Activated CD8-positive, alpha-beta memory T cell treated with anti-CD3 and anti-CD28 coated beads, Interleukin-2, amount 10 ng/mL, durations not matched to agents 7 days and 5 days (primary cell): Measurements from ENCODE around the gene ATP11A. TPM values are rescaled to one million over a fixed set of nuclear protein-coding genes. Genes with fewer than 3 reads are reported as not detected.
"Not testable (repeated sequence)": the region's sequence is repeated elsewhere in the genome, so short reads cannot be mapped to it uniquely, and the experiment has no call there.

Experiments used
- ATAC-seq: fragments of 150-1000 bp; cut with Tn5 transposase; one replicate; pipeline ENCODE4 v1.10.0; 2021; ENCODE audit warnings: moderate library complexity
- CTCF ChIA-PET: fragments of 350-600 bp; sonication (Branson Sonifier 250); formaldehyde crosslinking; loops from one replicate; lab custom pipeline; 2021; ENCODE audit warnings: antibody characterized with exemption; lab: Charles Lee
- DNase-seq: peaks from one replicate; pipeline ENCODE4 v3.0.0-alpha.2; 2020
- H3K27ac Mint-ChIP-seq: one replicate; pipeline ENCODE4 v1.8.0; 2021; ENCODE audit warnings: mild to moderate bottlenecking, mixed read lengths
- H3K27me3 Mint-ChIP-seq: one replicate; pipeline ENCODE4 v1.8.0; 2021; ENCODE audit warnings: mixed read lengths
- H3K36me3 Mint-ChIP-seq: one replicate; pipeline ENCODE4 v1.8.0; 2021; ENCODE audit warnings: mild to moderate bottlenecking, mixed read lengths
- H3K4me1 Mint-ChIP-seq: one replicate; pipeline ENCODE4 v1.8.0; 2021; ENCODE audit warnings: mixed read lengths
- H3K4me3 Mint-ChIP-seq: one replicate; pipeline ENCODE4 v1.8.0; 2021; ENCODE audit warnings: mild to moderate bottlenecking, moderate library complexity, mixed read lengths
- H3K9me3 Mint-ChIP-seq: one replicate; pipeline ENCODE4 v1.8.0; 2022; ENCODE audit warnings: low read depth, mixed read lengths
- total RNA-seq, 2 experiments: library from RNA; stranded (reverse); gene quantifications; one replicate each; pipeline ENCODE4 v1.2.3, GENCODE V29; 2021

ATP11A gene
- total RNA-seq, 2 experiments from 2014 or later = 40.0 to 43.5 TPM

GRCh38 chr13:112679381-112679780 lies 10.5 kb upstream of the ATP11A start:
- peaks cover 2% of the 10 kb centered on the region for H3K4me1 Mint-ChIP-seq
- no peaks in the 10 kb centered on the region for H3K36me3 Mint-ChIP-seq
- CTCF ChIA-PET = no interaction called here
- H3K4me3 Mint-ChIP-seq = no peak overlapping the region
- DNase-seq = no peak
- no peaks in the 10 kb centered on the region for H3K9me3 Mint-ChIP-seq
- H3K27me3 Mint-ChIP-seq = peaks cover 12% of the 10 kb centered on the region
- ATAC-seq = no peak
- H3K27ac Mint-ChIP-seq = no peak overlapping the region

GRCh38 chr13:112679932-112680677 lies 9.7 kb upstream of the ATP11A start:
- DNase-seq (no peak), ATAC-seq (no peak)
- Mint-ChIP-seq H3K27me3 (peaks cover 12% of the 10 kb centered on the region), H3K9me3 (no peaks in the 10 kb centered on the region), H3K36me3 (no peaks in the 10 kb centered on the region), H3K4me1 (no peaks in the 10 kb centered on the region), H3K27ac (no peak overlapping the region), H3K4me3 (no peak overlapping the region)
- CTCF ChIA-PET = no interaction called here

DNA sequence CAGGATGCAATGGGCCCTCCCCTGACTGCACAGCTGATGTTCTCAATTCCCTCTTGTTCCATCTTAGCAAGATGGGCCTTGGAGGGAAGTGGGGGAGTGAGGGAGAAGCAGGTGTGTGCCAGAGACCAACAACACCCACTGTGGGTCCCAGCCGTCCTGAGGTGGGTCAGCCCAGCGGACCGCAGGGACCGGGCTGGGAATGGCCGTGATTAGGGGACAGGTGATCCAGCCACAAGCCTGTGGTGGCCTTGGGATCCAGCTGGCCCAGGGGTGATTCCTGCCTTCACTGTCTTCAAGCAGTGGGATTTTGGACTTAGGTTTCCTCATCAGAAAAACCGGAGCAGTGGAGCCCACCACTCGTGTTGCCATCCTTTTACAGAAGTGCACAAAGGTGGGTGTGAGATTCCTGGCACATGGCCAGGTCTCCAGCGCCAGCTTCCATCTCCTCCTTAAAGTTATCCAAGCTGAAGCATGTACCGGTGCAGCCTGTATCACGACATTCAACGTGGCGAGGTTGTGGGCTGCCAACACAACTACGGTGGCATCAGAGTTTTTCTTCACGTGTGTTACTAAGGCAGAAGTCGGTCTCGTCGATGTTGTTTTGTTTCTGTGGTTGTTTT lies 9.0 kb upstream of the ATP11A start:
- no peaks in the 10 kb centered on the region for H3K4me1 Mint-ChIP-seq
- ATAC-seq (no peak), DNase-seq (no peak)
- H3K27ac Mint-ChIP-seq = no peak overlapping the region
- CTCF ChIA-PET = no interaction called here
- H3K36me3 Mint-ChIP-seq = no peaks in the 10 kb centered on the region
- H3K4me3 Mint-ChIP-seq = no peak overlapping the region
- H3K9me3 Mint-ChIP-seq = no peaks in the 10 kb centered on the region
- peaks cover 8% of the 10 kb centered on the region for H3K27me3 Mint-ChIP-seq

GRCh38 chr13:112683581-112683980 lies 6.3 kb upstream of the ATP11A start:
- H3K36me3 Mint-ChIP-seq = no peaks in the 10 kb centered on the region
- ATAC-seq = no peak
- H3K4me1 Mint-ChIP-seq = peaks cover 7% of the 10 kb centered on the region
- no peak overlapping the region for H3K27ac Mint-ChIP-seq
- DNase-seq = peak; percentile 14
- H3K27me3 Mint-ChIP-seq = no peaks in the 10 kb centered on the region
- H3K4me3 Mint-ChIP-seq = no peak overlapping the region
- no peaks in the 10 kb centered on the region for H3K9me3 Mint-ChIP-seq
- CTCF ChIA-PET = no interaction called here

DNA sequence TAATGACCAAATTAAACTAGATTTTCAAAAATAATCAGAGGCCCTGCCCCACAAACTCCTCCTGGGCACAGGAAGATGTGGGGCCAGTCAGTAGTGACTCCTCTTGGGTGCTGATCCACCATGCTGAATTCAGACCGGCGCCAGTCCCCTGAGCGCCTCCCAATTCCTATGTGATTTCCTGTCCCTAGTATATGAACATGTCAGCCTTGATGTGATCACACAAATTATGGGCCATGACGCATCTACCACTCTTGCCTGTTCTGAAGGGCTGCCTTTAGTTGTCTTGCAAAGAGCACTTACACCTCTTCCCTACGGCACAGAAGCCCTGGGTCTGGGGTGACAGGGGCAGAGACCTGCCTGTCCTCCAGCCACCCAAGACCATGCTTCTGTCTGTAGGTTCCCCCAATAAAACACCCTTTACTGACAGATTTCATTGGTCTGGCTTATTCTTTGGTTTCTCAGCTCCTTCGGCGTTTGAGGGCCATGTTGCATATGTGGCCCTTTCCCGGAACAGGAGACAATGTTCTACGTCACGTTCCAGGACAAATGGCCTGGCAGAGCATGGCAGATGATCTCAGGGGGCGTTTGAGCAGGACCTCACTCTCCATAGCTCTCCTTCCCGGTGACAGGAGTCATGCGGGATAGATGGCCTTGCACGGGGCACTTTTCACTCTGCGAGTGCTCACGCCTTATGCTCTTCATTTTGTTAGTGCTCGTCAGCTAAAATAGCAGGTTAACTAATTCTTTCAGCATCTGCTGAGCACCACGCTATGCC lies 5.6 kb upstream of the ATP11A start:
- no peaks in the 10 kb centered on the region for H3K36me3 Mint-ChIP-seq
- ATAC-seq = no peak
- peak; percentile 22 for DNase-seq
- no peak overlapping the region for H3K4me3 Mint-ChIP-seq
- CTCF ChIA-PET = no interaction called here
- H3K9me3 Mint-ChIP-seq = no peaks in the 10 kb centered on the region
- H3K27ac Mint-ChIP-seq = no peak overlapping the region
- H3K4me1 Mint-ChIP-seq = peaks cover 13% of the 10 kb centered on the region
- no peaks in the 10 kb centered on the region for H3K27me3 Mint-ChIP-seq

GRCh38 chr13:112685189-112685805 lies 4.5 kb upstream of the ATP11A start:
- H3K27me3 Mint-ChIP-seq, DNase-seq, H3K27ac Mint-ChIP-seq, H3K4me3 Mint-ChIP-seq, ATAC-seq, H3K9me3 Mint-ChIP-seq, CTCF ChIA-PET, H3K36me3 Mint-ChIP-seq: not testable (repeated sequence)
- H3K4me1 Mint-ChIP-seq = peaks cover 13% of the 10 kb centered on the region

- CTCF ChIA-PET = no interaction called here
Measured at GRCh38 chr13:112685896-112686295, 3.9 kb upstream of the ATP11A start.

DNA sequence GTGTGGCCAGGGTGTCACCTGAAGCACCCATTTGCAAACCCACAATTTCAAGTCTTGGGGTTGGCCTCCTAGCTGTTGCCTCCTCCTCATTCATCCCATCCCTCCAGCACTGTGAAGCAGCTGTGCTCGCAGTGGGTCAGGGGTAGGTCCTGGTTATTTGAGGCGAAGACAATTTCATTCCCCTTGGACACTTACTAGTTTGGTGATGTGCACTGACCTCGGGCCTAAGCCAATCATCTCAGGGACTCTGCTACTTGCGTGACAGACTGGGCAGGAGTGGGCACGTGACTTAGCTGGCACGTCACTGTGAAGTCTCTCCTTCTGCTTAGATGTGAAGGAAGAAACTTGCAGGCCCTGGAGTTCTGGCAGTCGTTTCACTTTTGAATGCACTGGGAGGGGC lies 3.5 kb upstream of the ATP11A start:
- Mint-ChIP-seq H3K27ac (no peak overlapping the region), H3K36me3 (no peaks in the 10 kb centered on the region), H3K27me3 (no peaks in the 10 kb centered on the region), H3K4me3 (no peak overlapping the region), H3K9me3 (no peaks in the 10 kb centered on the region), H3K4me1 (peaks cover 16% of the 10 kb centered on the region)
- no peak for ATAC-seq
- DNase-seq = no peak
- CTCF ChIA-PET = no interaction called here

More at GRCh38 chr13:112685896-112686295, 3.9 kb upstream of the ATP11A start:
- no peak overlapping the region for H3K27ac Mint-ChIP-seq
- DNase-seq (no peak), ATAC-seq (no peak)
- peaks cover 15% of the 10 kb centered on the region for H3K4me1 Mint-ChIP-seq
- H3K9me3 Mint-ChIP-seq = no peaks in the 10 kb centered on the region
- no peaks in the 10 kb centered on the region for H3K27me3 Mint-ChIP-seq
- no peaks in the 10 kb centered on the region for H3K36me3 Mint-ChIP-seq
- H3K4me3 Mint-ChIP-seq = no peak overlapping the region

GRCh38 chr13:112686987-112687386 lies 2.9 kb upstream of the ATP11A start:
- Mint-ChIP-seq H3K9me3 (no peaks in the 10 kb centered on the region), H3K36me3 (no peaks in the 10 kb centered on the region), H3K4me3 (no peak overlapping the region), H3K27ac (no peak overlapping the region), H3K4me1 (peaks cover 22% of the 10 kb centered on the region), H3K27me3 (no peaks in the 10 kb centered on the region)
- ATAC-seq = no peak
- no peak for DNase-seq
- CTCF ChIA-PET = interaction anchor here (0.5 kb wide), 1 partner anchor 13 kb away, joined by 3 read pairs; no protein-coding TSS in a partner anchor

DNA sequence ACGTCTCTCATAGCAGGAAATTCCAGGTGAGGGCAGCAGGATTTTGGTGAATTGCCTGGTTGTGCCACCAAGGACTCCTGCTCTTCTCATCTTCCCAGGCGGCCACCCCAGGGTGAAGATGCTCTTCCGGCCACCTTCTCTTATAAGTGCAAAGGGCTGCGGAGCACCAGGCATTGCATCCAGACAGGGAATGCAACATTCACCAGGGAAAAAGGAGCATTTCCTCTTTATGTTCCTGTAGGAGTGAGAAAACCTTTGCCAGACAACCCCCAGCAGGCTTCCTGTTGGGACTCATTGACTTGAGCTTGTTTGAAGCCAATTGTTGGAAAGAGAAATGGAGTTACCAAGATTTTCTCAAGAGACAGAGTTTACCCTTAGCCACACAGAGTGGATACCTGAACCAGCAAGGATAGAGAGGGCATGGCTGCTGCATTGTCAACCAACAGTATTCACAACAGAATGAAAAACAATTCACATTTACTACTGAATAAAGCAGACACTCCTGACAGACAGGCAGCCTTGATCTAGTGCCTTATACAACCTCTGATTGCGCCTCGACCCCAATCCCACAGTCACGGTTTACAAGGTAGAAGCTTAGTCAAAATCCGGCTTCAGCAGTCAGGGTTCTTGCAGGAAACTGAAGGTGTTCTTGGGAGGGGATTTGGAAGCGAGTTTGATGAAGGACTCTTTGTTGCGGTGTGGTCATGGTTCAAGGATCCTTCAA lies 1.8 kb upstream of the ATP11A start:
- ATAC-seq = no peak
- Mint-ChIP-seq H3K4me3 (peak overlapping the region; percentile 71), H3K27me3 (no peaks in the 10 kb centered on the region), H3K9me3 (no peaks in the 10 kb centered on the region), H3K36me3 (no peaks in the 10 kb centered on the region), H3K27ac (peak overlapping the region; percentile 76), H3K4me1 (peaks cover 29% of the 10 kb centered on the region)
- CTCF ChIA-PET = interaction anchor here (1.6 to 2.3 kb wide), 3 partner anchors 11 to 519 kb away, joined by 3 to 7 read pairs (median 4); no protein-coding TSS in a partner anchor
- DNase-seq = no peak

DNA sequence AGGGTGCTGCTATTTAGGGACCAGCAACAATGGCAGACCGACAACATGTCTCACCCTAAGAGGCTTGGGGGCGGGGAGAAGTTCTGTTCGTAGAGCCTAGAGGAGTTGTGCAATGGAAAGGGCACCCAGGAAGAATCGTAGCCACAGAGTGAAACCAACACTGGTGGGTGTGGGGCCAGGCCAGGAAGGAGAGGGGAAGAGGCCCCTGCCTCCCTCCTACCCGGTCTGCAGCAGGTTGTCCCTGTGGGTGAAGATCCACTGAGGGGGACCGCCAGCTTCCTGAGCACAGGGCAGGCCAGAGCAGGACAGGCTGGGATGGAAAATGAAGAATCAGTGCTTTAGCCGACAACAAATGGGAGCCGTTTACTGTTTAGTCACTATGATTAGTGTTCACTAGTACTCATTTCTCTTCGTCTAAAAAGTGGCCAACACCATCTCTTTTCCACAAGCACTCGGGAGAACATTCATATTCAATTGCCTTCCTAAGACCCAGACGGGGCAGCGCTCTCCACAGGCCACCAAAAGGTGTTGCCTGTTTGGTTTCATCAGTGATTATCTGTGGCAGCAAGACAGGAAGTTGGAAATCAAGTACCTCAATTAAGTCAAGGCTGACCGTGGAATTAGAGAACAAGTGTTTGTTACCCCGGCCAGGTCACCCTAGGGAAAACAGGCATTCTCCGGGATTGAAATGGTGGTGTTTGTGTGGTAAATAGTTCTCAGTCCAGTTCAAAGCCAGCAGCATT lies 1.1 kb upstream of the ATP11A start:
- CTCF ChIA-PET = interaction anchor here (1.6 to 2.3 kb wide), 3 partner anchors 12 to 519 kb away, joined by 3 to 7 read pairs (median 4); no protein-coding TSS in a partner anchor
- ATAC-seq = peak; percentile 10
- H3K4me1 Mint-ChIP-seq = peaks cover 32% of the 10 kb centered on the region
- peak; percentile 60 for DNase-seq
- H3K27me3 Mint-ChIP-seq = no peaks in the 10 kb centered on the region
- peak overlapping the region; percentile 71 for H3K4me3 Mint-ChIP-seq
- no peaks in the 10 kb centered on the region for H3K36me3 Mint-ChIP-seq
- no peaks in the 10 kb centered on the region for H3K9me3 Mint-ChIP-seq
- H3K27ac Mint-ChIP-seq = peak overlapping the region; percentile 76

DNA sequence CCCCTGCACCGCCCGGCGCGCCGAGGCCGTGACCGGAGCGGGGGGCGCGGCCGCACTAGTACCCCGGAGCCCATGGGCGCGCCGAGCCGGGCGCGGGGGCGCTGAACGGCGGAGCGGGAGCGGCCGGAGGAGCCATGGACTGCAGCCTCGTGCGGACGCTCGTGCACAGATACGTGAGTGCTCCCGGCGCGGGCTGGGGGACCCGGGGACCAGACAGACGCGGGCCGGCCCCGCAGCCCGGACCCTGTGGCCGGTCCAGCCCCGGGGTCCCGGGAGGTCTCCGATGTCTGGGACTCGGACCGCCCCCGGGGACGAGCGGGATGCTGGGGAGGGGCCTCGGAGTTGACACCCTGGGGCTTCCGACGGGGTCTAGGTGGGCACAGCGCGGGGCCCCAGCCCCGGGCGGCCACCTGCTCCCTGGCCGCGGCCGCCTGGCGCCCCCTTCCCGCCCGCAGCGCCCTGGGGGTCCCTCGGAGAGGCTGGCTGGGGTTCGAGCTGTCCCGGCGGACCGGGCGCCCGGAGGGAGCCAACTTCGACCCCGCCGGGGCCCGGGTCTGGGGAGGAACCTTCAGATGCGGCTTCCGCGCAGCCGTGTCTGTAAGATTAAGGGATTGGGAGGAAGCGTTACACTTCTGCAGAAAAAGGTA lies 568 bp downstream of the ATP11A start:
- no peaks in the 10 kb centered on the region for H3K9me3 Mint-ChIP-seq
- DNase-seq (peak; percentile 45), ATAC-seq (peak; percentile 25)
- CTCF ChIA-PET = interaction anchor here (1.3 to 2.3 kb wide), 2 partner anchors 50 kb away, joined by 3 to 7 read pairs; no protein-coding TSS in a partner anchor
- peak overlapping the region; percentile 80 for H3K4me3 Mint-ChIP-seq
- peak overlapping the region; percentile 44 for H3K27ac Mint-ChIP-seq
- H3K27me3 Mint-ChIP-seq = no peaks in the 10 kb centered on the region
- no peaks in the 10 kb centered on the region for H3K36me3 Mint-ChIP-seq
- H3K4me1 Mint-ChIP-seq = peaks cover 32% of the 10 kb centered on the region
